ENCODE results near the gene COL20A1. TPM values are rescaled to one million over a fixed set of nuclear protein-coding genes. Genes with fewer than 3 reads are reported as not detected.

COL20A1 gene
- total and polyA plus RNA-seq, 2 of the 13 experiments (the other 11 are each of a cell fraction or from before 2014, with no cell fraction given): not detected

- TF ChIP-seq PAX8 (CRISPR knock-in tag; IDR thresholded peaks at IDR 0.05; ENCODE audit: borderline replicate concordance) (no peak), ZBTB38 (CRISPR knock-in tag; IDR thresholded peaks at IDR 0.05) (no peak), ZNF720 (CRISPR knock-in tag; IDR thresholded peaks at IDR 0.05) (no peak), DNMT1 (CRISPR knock-in tag; IDR thresholded peaks at IDR 0.05) (no peak), FUBP1 (CRISPR knock-in tag; IDR thresholded peaks at IDR 0.05; ENCODE audit: borderline replicate concordance) (no peak)
- TF ChIP-seq, protein P1, sequence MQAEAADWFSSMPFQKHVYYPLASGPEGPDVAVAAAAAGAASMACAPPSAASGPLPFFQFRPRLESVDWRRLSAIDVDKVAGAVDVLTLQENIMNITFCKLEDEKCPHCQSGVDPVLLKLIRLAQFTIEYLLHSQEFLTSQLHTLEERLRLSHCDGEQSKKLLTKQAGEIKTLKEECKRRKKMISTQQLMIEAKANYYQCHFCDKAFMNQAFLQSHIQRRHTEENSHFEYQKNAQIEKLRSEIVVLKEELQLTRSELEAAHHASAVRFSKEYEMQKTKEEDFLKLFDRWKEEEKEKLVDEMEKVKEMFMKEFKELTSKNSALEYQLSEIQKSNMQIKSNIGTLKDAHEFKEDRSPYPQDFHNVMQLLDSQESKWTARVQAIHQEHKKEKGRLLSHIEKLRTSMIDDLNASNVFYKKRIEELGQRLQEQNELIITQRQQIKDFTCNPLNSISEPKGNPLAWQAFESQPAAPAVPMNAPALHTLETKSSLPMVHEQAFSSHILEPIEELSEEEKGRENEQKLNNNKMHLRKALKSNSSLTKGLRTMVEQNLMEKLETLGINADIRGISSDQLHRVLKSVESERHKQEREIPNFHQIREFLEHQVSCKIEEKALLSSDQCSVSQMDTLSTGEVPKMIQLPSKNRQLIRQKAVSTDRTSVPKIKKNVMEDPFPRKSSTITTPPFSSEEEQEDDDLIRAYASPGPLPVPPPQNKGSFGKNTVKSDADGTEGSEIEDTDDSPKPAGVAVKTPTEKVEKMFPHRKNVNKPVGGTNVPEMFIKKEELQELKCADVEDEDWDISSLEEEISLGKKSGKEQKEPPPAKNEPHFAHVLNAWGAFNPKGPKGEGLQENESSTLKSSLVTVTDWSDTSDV (CRISPR knock-in tag; IDR thresholded peaks at IDR 0.05): no peak
These were observed 39.7 kb downstream of the COL20A1 start (continued) for GRCh38 chr20:63332488-63333240.

DNA sequence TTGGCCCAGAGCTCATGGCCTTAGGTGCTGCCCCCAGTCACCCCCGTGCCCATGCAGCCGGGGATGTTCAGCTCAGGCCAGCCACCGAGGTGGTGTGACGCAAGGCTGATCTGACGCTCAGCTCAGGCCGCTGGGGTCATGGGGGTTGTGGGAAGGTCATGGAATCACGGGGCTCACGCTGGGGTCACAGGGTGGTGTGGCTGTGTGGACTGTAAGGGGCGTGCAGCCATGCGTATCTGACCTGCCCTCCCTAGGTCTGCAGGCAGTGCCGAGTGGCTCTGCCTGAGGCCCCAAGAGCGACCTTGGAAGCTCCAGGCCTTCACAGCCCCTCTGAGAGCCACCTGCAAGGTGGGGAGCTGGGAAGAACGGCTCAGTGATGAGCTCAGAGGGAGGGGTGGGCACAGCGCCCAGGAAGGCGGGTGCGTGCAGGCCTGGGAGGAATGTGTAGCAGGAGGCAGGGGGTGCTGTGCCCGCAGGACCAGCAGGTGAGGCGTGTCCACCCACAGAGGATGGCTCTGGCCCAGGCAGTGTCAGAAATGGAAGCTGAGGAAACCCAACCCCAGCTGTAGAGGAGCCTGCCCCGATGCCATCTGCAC is 40.4 kb downstream of the COL20A1 start:
- H3K36me3 ChIP-seq (replicated peaks in 1 of 2; ENCODE audit: control insufficient read depth in 1 of 2, insufficient read depth in 2 of 2, low read length in 2 of 2): no peaks in the 10 kb centered on the region
- in situ Hi-C loops (cut with HindIII; ENCODE audit: extremely low pct_ligation_motif_present, low pct_unique_long_range_greater_than_20kb): no loop called here
- no peaks in the 10 kb centered on the region for H3K79me2 ChIP-seq (ENCODE audit: insufficient read depth, low read length)
- no peak overlapping the region for H2AFZ ChIP-seq (ENCODE audit: low read length)
- no peaks in the 10 kb centered on the region for H3K4me1 ChIP-seq (ENCODE audit: insufficient read depth, low read length)
- H4K20me1 ChIP-seq (ENCODE audit: insufficient read depth, low read length): no peaks in the 10 kb centered on the region; the same call in 1 of the 2 replicates
- H3K9me3 ChIP-seq (ENCODE audit: low read length): no peaks in the 10 kb centered on the region
- 36% methylated on average over 19 of the region's 19 CpGs for WGBS (ENCODE audit: low lambda C conversion rate)
- intact Hi-C loops (cut with micrococcal nuclease; ENCODE audit: unreplicated experiment): no loop called here
- no TSS peak for BruUV-seq (replicated peaks)
- no peak overlapping the region for H3K4me3 ChIP-seq (replicated peaks in 1 of 3; ENCODE audit: insufficient read depth in 1 of 3, low read depth in 2 of 3, low read length in 3 of 3)
- CTCF ChIA-PET (ENCODE audit: low intra/inter-chr PET ratio, low total read pairs): no interaction called here
- FAIRE-seq: no peak
- POLR2A ChIA-PET: no interaction called here
- ATAC-seq: no peak
- DNase-seq (ENCODE audit: low spot score): no peak
- H3K4me2 ChIP-seq (ENCODE audit: low read depth, low read length): no peak overlapping the region
- H3K27ac ChIP-seq (ENCODE audit: extremely low read length, insufficient read depth, low read length): no peak overlapping the region
- H3K27me3 ChIP-seq (ENCODE audit: control insufficient read depth in 1 of 2, insufficient read depth in 2 of 2, low read length in 2 of 2): peaks cover 2 to 16% of the 10 kb centered on the region in 2 experiments
- no peak overlapping the region for H3K9ac ChIP-seq (ENCODE audit: insufficient read depth, low read depth, low read length)
- no peak for TF ChIP-seq WIZ (CRISPR knock-in tag; IDR thresholded peaks at IDR 0.05)
- TF ChIP-seq GABPA (IDR thresholded peaks at IDR 0.05; ENCODE audit: low read depth, low read length): no peak
- no peak for TF ChIP-seq GABPA (CRISPR knock-in tag; IDR thresholded peaks at IDR 0.05; ENCODE audit: low read depth)
- TF ChIP-seq, protein P2, sequence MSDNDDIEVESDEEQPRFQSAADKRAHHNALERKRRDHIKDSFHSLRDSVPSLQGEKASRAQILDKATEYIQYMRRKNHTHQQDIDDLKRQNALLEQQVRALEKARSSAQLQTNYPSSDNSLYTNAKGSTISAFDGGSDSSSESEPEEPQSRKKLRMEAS (IDR thresholded peaks at IDR 0.05): no peak
- TF ChIP-seq CEBPB (IDR thresholded peaks at IDR 0.05; ENCODE audit: borderline replicate concordance, low read depth, low read length): 0 out of 2 replicates have a peak, but pooled peaks have one; percentile 0
- TF ChIP-seq, protein P3, sequence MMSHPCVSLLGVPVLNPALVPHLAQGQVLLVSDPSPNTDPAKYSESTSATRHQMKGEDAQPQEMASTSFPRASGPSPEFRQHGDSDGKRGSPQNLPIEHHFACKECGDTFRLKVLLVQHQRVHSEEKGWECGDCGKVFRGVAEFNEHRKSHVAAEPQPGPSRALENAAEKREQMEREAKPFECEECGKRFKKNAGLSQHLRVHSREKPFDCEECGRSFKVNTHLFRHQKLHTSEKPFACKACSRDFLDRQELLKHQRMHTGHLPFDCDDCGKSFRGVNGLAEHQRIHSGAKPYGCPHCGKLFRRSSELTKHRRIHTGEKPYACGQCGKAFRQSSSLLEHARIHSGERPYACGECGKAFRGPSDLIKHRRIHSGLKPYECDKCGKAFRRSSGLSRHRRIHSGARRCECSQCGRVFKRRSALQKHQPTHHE (CRISPR knock-in tag; IDR thresholded peaks at IDR 0.05; ENCODE audit: borderline replicate concordance): 0 out of 2 replicates have a peak, but pooled peaks have one; percentile 36
- no peak for TF ChIP-seq ZNF678 (CRISPR knock-in tag; IDR thresholded peaks at IDR 0.05)
- TF ChIP-seq GATAD1 (CRISPR knock-in tag; IDR thresholded peaks at IDR 0.05): no peak
- TF ChIP-seq ZNF776 (CRISPR knock-in tag; IDR thresholded peaks at IDR 0.05): 0 out of 2 replicates have a peak, but pooled peaks have one; percentile 33
- TF ChIP-seq ZNF331 (CRISPR knock-in tag; IDR thresholded peaks at IDR 0.05): no peak
